ENCODE results near the gene SPEF2.
"Not testable (repeated sequence)": the region's sequence is repeated elsewhere in the genome, so short reads cannot be mapped to it uniquely, and the experiment has no call there.

The SPEF2 gene

DNA sequence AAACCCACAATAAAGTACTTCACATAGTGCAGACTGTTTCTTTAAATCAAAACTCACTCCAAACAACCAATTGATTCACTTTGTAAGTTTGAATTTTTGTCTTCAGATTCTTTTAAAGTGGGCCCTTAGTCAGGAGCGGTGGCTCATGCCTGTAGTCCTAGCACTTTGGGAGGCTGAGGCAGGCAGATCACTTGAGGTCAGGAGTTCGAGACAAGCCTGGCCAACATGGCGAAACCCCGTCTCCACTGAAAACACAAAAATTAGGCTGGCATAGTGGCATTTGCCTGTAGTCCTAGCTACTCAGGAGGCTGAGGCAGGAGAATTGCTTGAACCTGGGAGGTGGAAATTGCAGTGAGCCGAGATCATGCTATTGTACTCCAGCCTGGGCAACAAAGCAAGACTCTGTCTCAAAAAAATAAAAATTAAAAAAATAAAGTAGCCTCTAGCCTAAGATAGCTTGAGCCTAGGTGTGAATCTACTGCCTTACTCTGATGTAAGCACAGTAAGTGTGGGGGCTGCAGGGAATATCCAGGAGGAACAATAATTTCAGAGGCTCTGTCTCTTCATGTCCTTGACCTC lies 238.6 kb downstream of the SPEF2 start:
- peak overlapping the region; percentile 44 for H3K27ac ChIP-seq (replicated peaks)
- H3K4me3 ChIP-seq (replicated peaks; ENCODE audit: insufficient read depth, low read length); H3K27me3 ChIP-seq (ENCODE audit: insufficient read depth, poor library complexity, severe bottlenecking); DNase-seq (ENCODE audit: low read depth in 1 of 2, low spot score in 1 of 2): not testable (repeated sequence)

DNA sequence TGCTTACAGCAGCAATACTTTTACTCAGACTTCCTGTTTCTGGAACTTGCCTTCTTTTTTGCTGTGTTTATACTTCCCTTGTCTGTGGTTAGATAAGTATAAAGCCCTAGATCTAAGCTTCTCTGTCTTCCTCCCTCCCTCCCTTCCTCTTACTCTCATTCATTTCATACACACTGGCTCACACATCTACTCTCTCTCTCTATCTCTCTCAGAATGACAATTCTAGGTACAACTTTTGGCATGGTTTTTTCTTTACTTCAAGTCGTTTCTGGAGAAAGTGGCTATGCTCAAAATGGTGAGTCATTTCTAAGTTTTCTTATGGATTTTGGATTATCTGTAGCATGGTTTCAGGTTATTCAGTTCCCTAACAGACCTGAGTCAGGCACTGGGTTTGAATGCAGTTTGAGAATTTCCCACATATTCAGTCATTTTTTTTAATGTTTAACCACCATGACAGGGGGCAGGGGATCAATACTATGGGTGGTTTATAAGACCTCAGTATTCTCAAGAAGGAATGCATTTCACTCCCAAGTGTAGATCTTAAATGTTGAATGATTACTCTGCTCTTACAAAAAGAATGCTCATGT lies 239.2 kb downstream of the SPEF2 start, which contains the start of gene IL7R:
Gene IL7R (plus strand): TSS at position 127 of the 587 bp plus-strand sequence. CDS start 87 bp downstream, at position 214.
- Histone ChIP-seq H3K27me3 (ENCODE audit: insufficient read depth, poor library complexity, severe bottlenecking) (no peaks in the 10 kb centered on the region), H3K4me3 (replicated peaks; ENCODE audit: insufficient read depth, low read length) (no peak within 1 kb of the TSS), H3K27ac (replicated peaks) (peak within 1 kb of the TSS; percentile 44)
- TF ChIP-seq, protein P1, sequence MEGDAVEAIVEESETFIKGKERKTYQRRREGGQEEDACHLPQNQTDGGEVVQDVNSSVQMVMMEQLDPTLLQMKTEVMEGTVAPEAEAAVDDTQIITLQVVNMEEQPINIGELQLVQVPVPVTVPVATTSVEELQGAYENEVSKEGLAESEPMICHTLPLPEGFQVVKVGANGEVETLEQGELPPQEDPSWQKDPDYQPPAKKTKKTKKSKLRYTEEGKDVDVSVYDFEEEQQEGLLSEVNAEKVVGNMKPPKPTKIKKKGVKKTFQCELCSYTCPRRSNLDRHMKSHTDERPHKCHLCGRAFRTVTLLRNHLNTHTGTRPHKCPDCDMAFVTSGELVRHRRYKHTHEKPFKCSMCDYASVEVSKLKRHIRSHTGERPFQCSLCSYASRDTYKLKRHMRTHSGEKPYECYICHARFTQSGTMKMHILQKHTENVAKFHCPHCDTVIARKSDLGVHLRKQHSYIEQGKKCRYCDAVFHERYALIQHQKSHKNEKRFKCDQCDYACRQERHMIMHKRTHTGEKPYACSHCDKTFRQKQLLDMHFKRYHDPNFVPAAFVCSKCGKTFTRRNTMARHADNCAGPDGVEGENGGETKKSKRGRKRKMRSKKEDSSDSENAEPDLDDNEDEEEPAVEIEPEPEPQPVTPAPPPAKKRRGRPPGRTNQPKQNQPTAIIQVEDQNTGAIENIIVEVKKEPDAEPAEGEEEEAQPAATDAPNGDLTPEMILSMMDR (IDR thresholded peaks at IDR 0.05; ENCODE audit: insufficient read depth, low read length) = no peak
- TF ChIP-seq SPI1 (IDR thresholded peaks at IDR 0.05; ENCODE audit: borderline replicate concordance, low read depth) (peak; percentile 95), GABPA (IDR thresholded peaks at IDR 0.05; ENCODE audit: low read depth) (no peak), POLR2AphosphoS5 (IDR thresholded peaks at IDR 0.05; ENCODE audit: low read depth) (no peak)
- TF ChIP-seq, protein P2, sequence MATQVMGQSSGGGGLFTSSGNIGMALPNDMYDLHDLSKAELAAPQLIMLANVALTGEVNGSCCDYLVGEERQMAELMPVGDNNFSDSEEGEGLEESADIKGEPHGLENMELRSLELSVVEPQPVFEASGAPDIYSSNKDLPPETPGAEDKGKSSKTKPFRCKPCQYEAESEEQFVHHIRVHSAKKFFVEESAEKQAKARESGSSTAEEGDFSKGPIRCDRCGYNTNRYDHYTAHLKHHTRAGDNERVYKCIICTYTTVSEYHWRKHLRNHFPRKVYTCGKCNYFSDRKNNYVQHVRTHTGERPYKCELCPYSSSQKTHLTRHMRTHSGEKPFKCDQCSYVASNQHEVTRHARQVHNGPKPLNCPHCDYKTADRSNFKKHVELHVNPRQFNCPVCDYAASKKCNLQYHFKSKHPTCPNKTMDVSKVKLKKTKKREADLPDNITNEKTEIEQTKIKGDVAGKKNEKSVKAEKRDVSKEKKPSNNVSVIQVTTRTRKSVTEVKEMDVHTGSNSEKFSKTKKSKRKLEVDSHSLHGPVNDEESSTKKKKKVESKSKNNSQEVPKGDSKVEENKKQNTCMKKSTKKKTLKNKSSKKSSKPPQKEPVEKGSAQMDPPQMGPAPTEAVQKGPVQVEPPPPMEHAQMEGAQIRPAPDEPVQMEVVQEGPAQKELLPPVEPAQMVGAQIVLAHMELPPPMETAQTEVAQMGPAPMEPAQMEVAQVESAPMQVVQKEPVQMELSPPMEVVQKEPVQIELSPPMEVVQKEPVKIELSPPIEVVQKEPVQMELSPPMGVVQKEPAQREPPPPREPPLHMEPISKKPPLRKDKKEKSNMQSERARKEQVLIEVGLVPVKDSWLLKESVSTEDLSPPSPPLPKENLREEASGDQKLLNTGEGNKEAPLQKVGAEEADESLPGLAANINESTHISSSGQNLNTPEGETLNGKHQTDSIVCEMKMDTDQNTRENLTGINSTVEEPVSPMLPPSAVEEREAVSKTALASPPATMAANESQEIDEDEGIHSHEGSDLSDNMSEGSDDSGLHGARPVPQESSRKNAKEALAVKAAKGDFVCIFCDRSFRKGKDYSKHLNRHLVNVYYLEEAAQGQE (IDR thresholded peaks at IDR 0.05; ENCODE audit: insufficient replicate concordance, low read depth) = no peak
- DNase-seq (ENCODE audit: low read depth in 1 of 2, low spot score in 1 of 2) = peak; percentile 57 to 60

DNA sequence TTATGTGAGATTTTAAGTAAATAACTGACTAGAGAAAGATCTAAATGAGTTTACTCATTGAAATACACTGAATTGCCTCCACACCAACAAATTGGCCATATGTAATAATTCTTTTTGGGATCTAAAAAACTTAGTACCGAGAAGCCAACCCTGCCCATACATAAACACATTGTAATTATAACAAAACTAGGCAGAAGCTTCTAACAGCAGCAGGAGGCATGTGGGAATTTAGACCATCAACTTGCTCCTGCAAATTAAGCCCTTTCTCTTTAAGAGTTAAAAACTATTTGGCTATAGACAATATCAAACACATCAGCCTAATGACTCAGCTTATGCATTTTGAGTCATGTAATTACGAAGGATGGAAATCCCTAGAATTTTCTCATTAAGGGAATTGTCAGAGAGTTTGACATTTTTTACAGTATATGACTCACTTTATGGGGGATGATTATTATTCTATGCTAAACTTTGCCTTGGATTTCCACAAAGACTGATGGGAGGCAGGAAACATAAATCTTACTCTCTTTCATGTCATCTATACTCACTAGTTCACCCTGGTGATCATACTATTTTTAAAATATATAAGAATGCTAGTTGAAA lies 240.0 kb downstream of the SPEF2 start:
- TF ChIP-seq, protein P1 (IDR thresholded peaks at IDR 0.05; ENCODE audit: insufficient read depth, low read length) = no peak
- no peak for TF ChIP-seq POLR2AphosphoS5 (IDR thresholded peaks at IDR 0.05; ENCODE audit: low read depth)
- no peak for TF ChIP-seq SPI1 (IDR thresholded peaks at IDR 0.05; ENCODE audit: borderline replicate concordance, low read depth)
- TF ChIP-seq GABPA (IDR thresholded peaks at IDR 0.05; ENCODE audit: low read depth) = no peak
- TF ChIP-seq, protein P2 (IDR thresholded peaks at IDR 0.05; ENCODE audit: insufficient replicate concordance, low read depth) = no peak

DNA sequence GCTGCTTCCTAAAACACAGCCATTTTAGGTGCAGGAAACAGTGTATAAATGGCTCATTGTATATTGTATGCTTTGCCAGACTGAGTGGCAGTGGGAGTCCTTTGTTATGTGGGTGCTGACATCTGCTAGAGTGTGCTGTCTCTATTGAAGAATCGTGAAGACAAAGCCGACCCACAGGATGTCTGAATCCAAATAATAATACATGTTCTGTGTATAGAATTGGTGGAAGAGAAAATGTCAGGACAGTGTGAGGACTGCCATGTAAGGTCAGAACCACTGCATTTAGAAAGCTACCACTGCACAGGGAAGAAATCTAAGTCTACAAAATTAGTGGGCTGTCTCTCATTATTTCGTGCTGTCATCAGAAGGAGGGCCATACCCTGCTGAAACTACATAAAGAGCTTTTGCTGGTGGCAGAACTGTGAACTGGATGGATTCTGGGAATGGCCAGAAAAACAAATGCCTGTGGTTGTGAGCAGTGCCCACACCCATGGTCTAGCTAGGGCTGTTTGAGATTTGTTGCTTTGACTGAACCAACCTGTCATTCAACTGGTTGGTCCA lies 241.5 kb downstream of the SPEF2 start:
- no peak overlapping the region for H3K27ac ChIP-seq (replicated peaks)
- no peak for DNase-seq (ENCODE audit: low read depth in 1 of 2, low spot score in 1 of 2)
- TF ChIP-seq POLR2AphosphoS5 (IDR thresholded peaks at IDR 0.05; ENCODE audit: low read depth) = no peak
- TF ChIP-seq, protein P1 (IDR thresholded peaks at IDR 0.05; ENCODE audit: insufficient read depth, low read length) = no peak

More for the DNA sequence above, 240.0 kb downstream of the SPEF2 start:
- H3K27me3 ChIP-seq (ENCODE audit: insufficient read depth, poor library complexity, severe bottlenecking) = no peaks in the 10 kb centered on the region
- no peak for DNase-seq (ENCODE audit: low read depth in 1 of 2, low spot score in 1 of 2)
- H3K4me3 ChIP-seq (replicated peaks; ENCODE audit: insufficient read depth, low read length) = no peak overlapping the region
- no peak overlapping the region for H3K27ac ChIP-seq (replicated peaks)

More for the DNA sequence above, 241.5 kb downstream of the SPEF2 start:
- Histone ChIP-seq H3K27me3 (ENCODE audit: insufficient read depth, poor library complexity, severe bottlenecking) (no peaks in the 10 kb centered on the region), H3K4me3 (replicated peaks; ENCODE audit: insufficient read depth, low read length) (no peak overlapping the region)

Measured in HL-60 (cell line).